ENCODE measurements around the gene TMPRSS3. TPM values are rescaled to one million over a fixed set of nuclear protein-coding genes. Genes with fewer than 3 reads are reported as not detected.

The TMPRSS3 gene
- total RNA-seq, 2 experiments from 2014 or later: 22.3 to 27.4 TPM

- CTCF ChIA-PET: no interaction called here
- peaks cover 7% of the 10 kb centered on the region for H3K9me3 Mint-ChIP-seq (ENCODE audit: low read depth)
Observed at GRCh38 chr21:42330380-42331371, 65.2 kb downstream of the TMPRSS3 start.

GRCh38 chr21:42324896-42325295 is 71.0 kb downstream of the TMPRSS3 start:
- H3K36me3 Mint-ChIP-seq: no peaks in the 10 kb centered on the region
- DNase-seq (no peak), ATAC-seq (no peak)
- CTCF ChIA-PET: interaction anchor here (1.0 kb wide), 1 partner anchor 57 kb away, joined by 3 read pairs; no protein-coding TSS in a partner anchor
- H3K4me3 Mint-ChIP-seq: no peak overlapping the region
- peaks cover 3% of the 10 kb centered on the region for H3K4me1 Mint-ChIP-seq
- H3K27ac Mint-ChIP-seq: no peak overlapping the region
- H3K27me3 Mint-ChIP-seq: peaks cover 32% of the 10 kb centered on the region
- no peaks in the 10 kb centered on the region for H3K9me3 Mint-ChIP-seq (ENCODE audit: low read depth)

More at GRCh38 chr21:42330380-42331371, 65.2 kb downstream of the TMPRSS3 start:
- ATAC-seq: no peak
- Mint-ChIP-seq H3K27me3 (peaks cover 36% of the 10 kb centered on the region), H3K36me3 (peaks cover 10% of the 10 kb centered on the region), H3K27ac (no peak overlapping the region), H3K4me1 (peaks cover 1% of the 10 kb centered on the region), H3K4me3 (no peak overlapping the region)
- DNase-seq: peak; percentile 26

Other genes starting within 250 kb of the TMPRSS3 start
- 10 to 100 TPM in 1 of 2 experiments, 1 to 10 TPM in 1; 6.7 to 13.2 TPM for gene ABCG1, start 176.9 kb downstream of the TMPRSS3 start, total RNA-seq
- gene TFF3, start 80.6 kb downstream of the TMPRSS3 start, total RNA-seq: not detected
- not detected for gene TFF2, start 45.1 kb downstream of the TMPRSS3 start, total RNA-seq
- gene TFF1, start 29.5 kb downstream of the TMPRSS3 start, total RNA-seq: not detected
- 10 to 100 TPM; 75.3 to 89.5 TPM for gene UBASH3A, start 7.8 kb upstream of the TMPRSS3 start, total RNA-seq
- gene RSPH1, start 100.2 kb upstream of the TMPRSS3 start, total RNA-seq: not detected
- gene SLC37A1, start 117.8 kb upstream of the TMPRSS3 start, total RNA-seq: 10 to 100 TPM; 14.0 to 14.8 TPM